HEK293 (cell line): Measurements from ENCODE around the gene PLA2G5.

Source experiments
- CTCF ChIA-PET: fragments of 350-600 bp; formaldehyde crosslinking; extraction: SDS; loops from one replicate; lab custom pipeline; 2021; ENCODE audit warnings: antibody characterized with exemption; lab: Yijun Ruan, JAX
- POLR2A ChIA-PET: fragments of 300-600 bp; formaldehyde crosslinking; extraction: SDS; loops from one replicate; lab custom pipeline; 2020; ENCODE audit warnings: antibody characterized with exemption, inconsistent platforms; lab: Yijun Ruan, JAX
- H3K27ac ChIP-seq: fragments of 200-500 bp; sonication (Bioruptor generic); 2 replicates; pipeline ENCODE4 v1.5.1; 2014; ENCODE audit warnings: low read depth, low read length, control low read depth, inconsistent platforms; ENCODE audit errors: extremely low read depth
- H3K36me3 ChIP-seq, 2 experiments: fragments of 200-500 bp in 1 of 2; sonication (Bioruptor generic) in 1 of 2; 1 replicate in 1 of 2; 2 replicates in 1 of 2; pipeline ENCODE4 v1.5.1; 2014 to 2017; ENCODE audit warnings: inconsistent platforms in 2 of 2, low read length in 2 of 2; ENCODE audit not compliant: control insufficient read depth in 2 of 2, insufficient read depth in 1 of 2
- H3K4me1 ChIP-seq: fragments of 200-500 bp; sonication (Bioruptor generic); 2 replicates; pipeline ENCODE4 v1.5.1; 2014; ENCODE audit warnings: mild to moderate bottlenecking, low read length, inconsistent platforms; ENCODE audit not compliant: control insufficient read depth, insufficient read depth
- H3K4me3 ChIP-seq: 2 replicates; pipeline ENCODE4 v1.5.1; 2011; ENCODE audit warnings: low read depth, mild to moderate bottlenecking, control low read depth, low read length, moderate library complexity
- H3K9me3 ChIP-seq: fragments of 200-500 bp; sonication (Bioruptor generic); 2 replicates; pipeline ENCODE4 v1.5.1; 2014; ENCODE audit warnings: low read depth, low read length, inconsistent platforms; ENCODE audit not compliant: control insufficient read depth, insufficient read depth
- SP7 ChIP-seq: fragments of 450-650 bp; formaldehyde crosslinking; IDR thresholded peaks from 2 replicates; pipeline ENCODE4 v1.5.1; 2016; ENCODE audit warnings: missing biosample characterization, missing genetic modification characterization
- ZFHX2 ChIP-seq: fragments of 450-650 bp; formaldehyde crosslinking; conservative IDR thresholded peaks from 2 replicates; pipeline ENCODE4 v1.5.1; 2016; ENCODE audit warnings: missing biosample characterization, missing genetic modification characterization
- ZNF114 ChIP-seq: fragments of 450-650 bp; formaldehyde crosslinking; IDR thresholded peaks from 2 replicates; pipeline ENCODE4 v1.5.0; 2017; ENCODE audit warnings: missing biosample characterization, missing genetic modification characterization
- ZNF132 ChIP-seq: fragments of 450-650 bp; formaldehyde crosslinking; IDR thresholded peaks from 2 replicates; pipeline ENCODE4 v1.5.1; 2017; ENCODE audit warnings: missing biosample characterization, missing genetic modification characterization, borderline replicate concordance
- ZNF157 ChIP-seq: fragments of 450-650 bp; formaldehyde crosslinking; IDR thresholded peaks from 2 replicates; pipeline ENCODE4 v1.5.1; 2016; ENCODE audit warnings: missing biosample characterization, missing genetic modification characterization
- ZNF2 ChIP-seq: fragments of 450-650 bp; formaldehyde crosslinking; IDR thresholded peaks from 2 replicates; pipeline ENCODE4 v1.5.1; 2016; ENCODE audit warnings: missing biosample characterization, missing genetic modification characterization
- ZNF341 ChIP-seq: fragments of 450-650 bp; formaldehyde crosslinking; IDR thresholded peaks from 2 replicates; pipeline ENCODE4; 2016; ENCODE audit warnings: low read depth, missing biosample characterization, missing genetic modification characterization
- ZNF600 ChIP-seq: fragments of 450-650 bp; formaldehyde crosslinking; IDR thresholded peaks from 2 replicates; pipeline ENCODE4 v1.5.1; 2016; ENCODE audit warnings: missing biosample characterization, missing genetic modification characterization
- ZNF610 ChIP-seq: fragments of 450-650 bp; formaldehyde crosslinking; IDR thresholded peaks from 2 replicates; pipeline ENCODE4 v1.5.1; 2016; ENCODE audit warnings: missing biosample characterization, missing genetic modification characterization, borderline replicate concordance
- ZNF621 ChIP-seq: fragments of 450-650 bp; formaldehyde crosslinking; IDR thresholded peaks from 2 replicates; pipeline ENCODE4 v1.5.1; 2017; ENCODE audit warnings: missing biosample characterization, missing genetic modification characterization
- ZNF654 ChIP-seq: fragments of 450-650 bp; formaldehyde crosslinking; IDR thresholded peaks from 2 replicates; pipeline ENCODE4 v1.5.1; 2016; ENCODE audit warnings: low read depth, missing biosample characterization, missing genetic modification characterization
- ZNF660 ChIP-seq: fragments of 450-650 bp; IDR thresholded peaks from 2 replicates; pipeline ENCODE4 v1.5.1; 2018; ENCODE audit warnings: missing biosample characterization, mild to moderate bottlenecking, missing genetic modification characterization
- ZNF837 ChIP-seq: fragments of 450-650 bp; formaldehyde crosslinking; IDR thresholded peaks from 2 replicates; pipeline ENCODE4 v1.5.1; 2016; ENCODE audit warnings: missing biosample characterization, missing genetic modification characterization
- TF ChIP-seq, protein P1 (sequence below): fragments of 450-650 bp; formaldehyde crosslinking; IDR thresholded peaks from 2 replicates; pipeline ENCODE4 v1.5.1; 2016; ENCODE audit warnings: missing biosample characterization, missing genetic modification characterization
- TF ChIP-seq, protein P2 (sequence below): fragments of 450-650 bp; formaldehyde crosslinking; IDR thresholded peaks from 2 replicates; pipeline ENCODE4 v1.5.1; 2016; ENCODE audit warnings: missing biosample characterization, missing genetic modification characterization
- TF ChIP-seq, protein P3 (sequence below): IDR thresholded peaks from 2 replicates; pipeline ENCODE4 v1.6.1; 2011; ENCODE audit warnings: mild to moderate bottlenecking, low read depth, low read length, borderline replicate concordance
- TF ChIP-seq, protein P4 (sequence below): fragments of 450-650 bp; formaldehyde crosslinking; IDR thresholded peaks from 2 replicates; pipeline ENCODE4 v1.5.1; 2016; ENCODE audit warnings: missing biosample characterization, missing genetic modification characterization
- TF ChIP-seq, protein P5 (sequence below): fragments of 450-650 bp; formaldehyde crosslinking; IDR thresholded peaks from 2 replicates; pipeline ENCODE4 v1.5.1; 2016; ENCODE audit warnings: missing biosample characterization, missing genetic modification characterization
- TF ChIP-seq, protein P6 (sequence below): fragments of 450-650 bp; formaldehyde crosslinking; IDR thresholded peaks from 2 replicates; pipeline ENCODE4 v1.5.1; 2016; ENCODE audit warnings: missing biosample characterization, missing genetic modification characterization

The PLA2G5 gene

DNA sequence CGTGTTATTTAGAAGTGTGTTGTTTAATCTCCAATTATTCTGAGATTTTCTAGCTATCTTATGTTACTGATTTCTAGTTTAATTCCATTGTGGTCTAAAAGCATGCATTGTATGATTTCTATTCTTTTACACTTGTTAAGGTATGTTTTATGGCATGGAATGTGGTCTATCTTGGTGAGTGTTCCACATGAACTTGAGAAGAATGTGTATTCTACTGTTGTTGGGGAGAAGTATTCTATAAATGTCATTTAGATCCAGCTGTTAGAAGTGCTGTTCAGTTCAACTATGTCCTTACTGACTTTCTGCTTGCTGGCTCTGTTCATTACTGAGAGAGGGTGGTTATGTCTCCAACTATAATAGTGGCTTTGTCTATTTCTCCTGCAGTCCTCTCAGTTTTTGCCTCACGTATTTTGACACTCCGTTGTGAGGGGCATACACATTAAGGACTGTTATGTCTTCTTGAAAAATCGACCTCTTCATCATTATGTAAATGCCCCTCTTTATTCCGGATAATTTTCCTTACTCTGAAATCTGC, 12.0 kb upstream of the PLA2G5 start (continued):
- TF ChIP-seq ZNF2 (no peak), ZNF610 (tag by site-specific recombination) (no peak), ZNF654 (tag by site-specific recombination) (no peak), ZNF600 (tag by site-specific recombination) (no peak)
- TF ChIP-seq, protein P1, sequence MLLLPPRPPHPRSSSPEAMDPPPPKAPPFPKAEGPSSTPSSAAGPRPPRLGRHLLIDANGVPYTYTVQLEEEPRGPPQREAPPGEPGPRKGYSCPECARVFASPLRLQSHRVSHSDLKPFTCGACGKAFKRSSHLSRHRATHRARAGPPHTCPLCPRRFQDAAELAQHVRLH (tag by site-specific recombination) = no peak
- TF ChIP-seq, protein P2, sequence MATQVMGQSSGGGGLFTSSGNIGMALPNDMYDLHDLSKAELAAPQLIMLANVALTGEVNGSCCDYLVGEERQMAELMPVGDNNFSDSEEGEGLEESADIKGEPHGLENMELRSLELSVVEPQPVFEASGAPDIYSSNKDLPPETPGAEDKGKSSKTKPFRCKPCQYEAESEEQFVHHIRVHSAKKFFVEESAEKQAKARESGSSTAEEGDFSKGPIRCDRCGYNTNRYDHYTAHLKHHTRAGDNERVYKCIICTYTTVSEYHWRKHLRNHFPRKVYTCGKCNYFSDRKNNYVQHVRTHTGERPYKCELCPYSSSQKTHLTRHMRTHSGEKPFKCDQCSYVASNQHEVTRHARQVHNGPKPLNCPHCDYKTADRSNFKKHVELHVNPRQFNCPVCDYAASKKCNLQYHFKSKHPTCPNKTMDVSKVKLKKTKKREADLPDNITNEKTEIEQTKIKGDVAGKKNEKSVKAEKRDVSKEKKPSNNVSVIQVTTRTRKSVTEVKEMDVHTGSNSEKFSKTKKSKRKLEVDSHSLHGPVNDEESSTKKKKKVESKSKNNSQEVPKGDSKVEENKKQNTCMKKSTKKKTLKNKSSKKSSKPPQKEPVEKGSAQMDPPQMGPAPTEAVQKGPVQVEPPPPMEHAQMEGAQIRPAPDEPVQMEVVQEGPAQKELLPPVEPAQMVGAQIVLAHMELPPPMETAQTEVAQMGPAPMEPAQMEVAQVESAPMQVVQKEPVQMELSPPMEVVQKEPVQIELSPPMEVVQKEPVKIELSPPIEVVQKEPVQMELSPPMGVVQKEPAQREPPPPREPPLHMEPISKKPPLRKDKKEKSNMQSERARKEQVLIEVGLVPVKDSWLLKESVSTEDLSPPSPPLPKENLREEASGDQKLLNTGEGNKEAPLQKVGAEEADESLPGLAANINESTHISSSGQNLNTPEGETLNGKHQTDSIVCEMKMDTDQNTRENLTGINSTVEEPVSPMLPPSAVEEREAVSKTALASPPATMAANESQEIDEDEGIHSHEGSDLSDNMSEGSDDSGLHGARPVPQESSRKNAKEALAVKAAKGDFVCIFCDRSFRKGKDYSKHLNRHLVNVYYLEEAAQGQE (tag by site-specific recombination) = no peak
- TF ChIP-seq, protein P3, sequence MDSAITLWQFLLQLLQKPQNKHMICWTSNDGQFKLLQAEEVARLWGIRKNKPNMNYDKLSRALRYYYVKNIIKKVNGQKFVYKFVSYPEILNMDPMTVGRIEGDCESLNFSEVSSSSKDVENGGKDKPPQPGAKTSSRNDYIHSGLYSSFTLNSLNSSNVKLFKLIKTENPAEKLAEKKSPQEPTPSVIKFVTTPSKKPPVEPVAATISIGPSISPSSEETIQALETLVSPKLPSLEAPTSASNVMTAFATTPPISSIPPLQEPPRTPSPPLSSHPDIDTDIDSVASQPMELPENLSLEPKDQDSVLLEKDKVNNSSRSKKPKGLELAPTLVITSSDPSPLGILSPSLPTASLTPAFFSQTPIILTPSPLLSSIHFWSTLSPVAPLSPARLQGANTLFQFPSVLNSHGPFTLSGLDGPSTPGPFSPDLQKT = no peak

DNA sequence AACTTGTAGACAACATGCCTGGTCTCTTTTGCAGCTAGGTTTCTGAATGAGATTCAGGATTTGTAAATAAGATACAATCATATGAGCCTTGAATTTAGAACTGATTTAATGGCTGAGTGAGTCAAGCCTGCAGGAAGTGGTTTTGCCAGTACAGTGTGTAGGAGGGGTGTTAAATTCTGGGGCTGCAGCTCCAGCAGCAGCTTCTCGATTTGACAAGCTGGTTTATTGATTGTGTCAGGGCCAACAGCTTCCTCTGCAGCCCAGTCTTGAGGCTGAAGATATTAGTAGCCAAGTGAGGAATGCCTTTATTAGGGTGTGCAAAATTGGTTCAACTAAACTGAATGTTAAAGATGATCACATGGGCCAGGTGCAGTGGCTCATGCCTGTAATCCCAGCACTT, 11.5 kb upstream of the PLA2G5 start:
- H3K27ac ChIP-seq = no peak overlapping the region
- no peaks in the 10 kb centered on the region for H3K4me1 ChIP-seq
- no peak overlapping the region for H3K4me3 ChIP-seq
- POLR2A ChIA-PET = no interaction called here
- 0 out of 2 replicates have a peak, but pooled peaks have one; percentile 8 for TF ChIP-seq ZFHX2 (tag by site-specific recombination)
- TF ChIP-seq ZNF132 (tag by site-specific recombination) = no peak
- CTCF ChIA-PET = interaction anchor here (0.6 to 0.7 kb wide), 2 partner anchors 303 to 715 kb away, joined by 3 read pairs; no protein-coding TSS in a partner anchor
- no peaks in the 10 kb centered on the region for H3K9me3 ChIP-seq
- H3K36me3 ChIP-seq = no peaks in the 10 kb centered on the region

DNA sequence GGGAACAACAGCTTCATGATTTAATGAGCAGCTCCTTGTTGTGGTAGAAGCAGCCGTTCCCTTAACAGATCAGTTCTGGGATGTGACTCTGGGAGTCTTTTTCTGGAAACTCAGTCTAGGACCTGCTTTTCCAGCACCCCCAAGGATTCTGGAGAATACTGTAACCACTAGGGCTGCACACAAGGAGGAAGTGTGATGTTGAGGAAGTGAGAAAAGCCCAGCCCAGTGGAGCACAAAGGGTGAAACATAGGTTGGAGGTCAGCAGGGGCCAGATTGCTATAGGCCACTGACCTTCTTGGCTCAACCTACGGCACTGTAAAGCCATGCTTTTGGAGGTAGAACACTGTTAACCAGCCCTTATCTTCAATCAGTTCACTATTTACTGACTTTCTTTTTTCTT, 10.1 kb upstream of the PLA2G5 start:
- Histone ChIP-seq H3K27ac (no peak overlapping the region), H3K4me1 (no peaks in the 10 kb centered on the region), H3K36me3 (no peaks in the 10 kb centered on the region), H3K4me3 (no peak overlapping the region), H3K9me3 (no peaks in the 10 kb centered on the region)
- CTCF ChIA-PET = no interaction called here
- POLR2A ChIA-PET = no interaction called here
- TF ChIP-seq ZNF114 (tag by site-specific recombination) (no peak), ZNF157 (tag by site-specific recombination) (no peak), SP7 (tag by site-specific recombination) (no peak), ZNF341 (tag by site-specific recombination) (no peak), ZNF660 (tag by site-specific recombination) (no peak), ZNF837 (no peak), ZNF621 (tag by site-specific recombination) (no peak)
- TF ChIP-seq, protein P4, sequence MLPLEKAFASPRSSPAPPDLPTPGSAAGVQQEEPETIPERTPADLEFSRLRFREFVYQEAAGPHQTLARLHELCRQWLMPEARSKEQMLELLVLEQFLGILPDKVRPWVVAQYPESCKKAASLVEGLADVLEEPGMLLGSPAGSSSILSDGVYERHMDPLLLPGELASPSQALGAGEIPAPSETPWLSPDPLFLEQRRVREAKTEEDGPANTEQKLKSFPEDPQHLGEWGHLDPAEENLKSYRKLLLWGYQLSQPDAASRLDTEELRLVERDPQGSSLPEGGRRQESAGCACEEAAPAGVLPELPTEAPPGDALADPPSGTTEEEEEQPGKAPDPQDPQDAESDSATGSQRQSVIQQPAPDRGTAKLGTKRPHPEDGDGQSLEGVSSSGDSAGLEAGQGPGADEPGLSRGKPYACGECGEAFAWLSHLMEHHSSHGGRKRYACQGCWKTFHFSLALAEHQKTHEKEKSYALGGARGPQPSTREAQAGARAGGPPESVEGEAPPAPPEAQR (tag by site-specific recombination) = no peak
- TF ChIP-seq, protein P5, sequence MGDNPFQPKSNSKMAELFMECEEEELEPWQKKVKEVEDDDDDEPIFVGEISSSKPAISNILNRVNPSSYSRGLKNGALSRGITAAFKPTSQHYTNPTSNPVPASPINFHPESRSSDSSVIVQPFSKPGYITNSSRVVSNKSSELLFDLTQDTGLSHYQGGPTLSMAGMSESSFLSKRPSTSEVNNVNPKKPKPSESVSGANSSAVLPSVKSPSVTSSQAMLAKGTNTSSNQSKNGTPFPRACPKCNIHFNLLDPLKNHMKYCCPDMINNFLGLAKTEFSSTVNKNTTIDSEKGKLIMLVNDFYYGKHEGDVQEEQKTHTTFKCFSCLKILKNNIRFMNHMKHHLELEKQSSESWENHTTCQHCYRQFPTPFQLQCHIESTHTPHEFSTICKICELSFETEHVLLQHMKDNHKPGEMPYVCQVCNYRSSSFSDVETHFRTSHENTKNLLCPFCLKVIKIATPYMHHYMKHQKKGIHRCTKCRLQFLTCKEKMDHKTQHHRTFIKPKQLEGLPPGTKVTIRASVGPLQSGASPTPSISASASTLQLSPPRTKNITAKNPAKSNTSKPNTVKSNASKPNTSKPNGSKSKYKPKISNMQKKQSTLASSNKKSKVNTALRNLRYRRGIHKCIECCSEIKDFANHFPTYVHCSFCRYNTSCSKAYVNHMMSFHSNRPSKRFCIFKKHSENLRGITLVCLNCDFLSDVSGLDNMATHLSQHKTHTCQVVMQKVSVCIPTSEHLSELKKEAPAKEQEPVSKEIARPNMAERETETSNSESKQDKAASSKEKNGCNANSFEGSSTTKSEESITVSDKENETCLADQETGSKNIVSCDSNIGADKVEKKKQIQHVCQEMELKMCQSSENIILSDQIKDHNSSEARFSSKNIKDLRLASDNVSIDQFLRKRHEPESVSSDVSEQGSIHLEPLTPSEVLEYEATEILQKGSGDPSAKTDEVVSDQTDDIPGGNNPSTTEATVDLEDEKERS (tag by site-specific recombination) = no peak
- TF ChIP-seq, protein P6, sequence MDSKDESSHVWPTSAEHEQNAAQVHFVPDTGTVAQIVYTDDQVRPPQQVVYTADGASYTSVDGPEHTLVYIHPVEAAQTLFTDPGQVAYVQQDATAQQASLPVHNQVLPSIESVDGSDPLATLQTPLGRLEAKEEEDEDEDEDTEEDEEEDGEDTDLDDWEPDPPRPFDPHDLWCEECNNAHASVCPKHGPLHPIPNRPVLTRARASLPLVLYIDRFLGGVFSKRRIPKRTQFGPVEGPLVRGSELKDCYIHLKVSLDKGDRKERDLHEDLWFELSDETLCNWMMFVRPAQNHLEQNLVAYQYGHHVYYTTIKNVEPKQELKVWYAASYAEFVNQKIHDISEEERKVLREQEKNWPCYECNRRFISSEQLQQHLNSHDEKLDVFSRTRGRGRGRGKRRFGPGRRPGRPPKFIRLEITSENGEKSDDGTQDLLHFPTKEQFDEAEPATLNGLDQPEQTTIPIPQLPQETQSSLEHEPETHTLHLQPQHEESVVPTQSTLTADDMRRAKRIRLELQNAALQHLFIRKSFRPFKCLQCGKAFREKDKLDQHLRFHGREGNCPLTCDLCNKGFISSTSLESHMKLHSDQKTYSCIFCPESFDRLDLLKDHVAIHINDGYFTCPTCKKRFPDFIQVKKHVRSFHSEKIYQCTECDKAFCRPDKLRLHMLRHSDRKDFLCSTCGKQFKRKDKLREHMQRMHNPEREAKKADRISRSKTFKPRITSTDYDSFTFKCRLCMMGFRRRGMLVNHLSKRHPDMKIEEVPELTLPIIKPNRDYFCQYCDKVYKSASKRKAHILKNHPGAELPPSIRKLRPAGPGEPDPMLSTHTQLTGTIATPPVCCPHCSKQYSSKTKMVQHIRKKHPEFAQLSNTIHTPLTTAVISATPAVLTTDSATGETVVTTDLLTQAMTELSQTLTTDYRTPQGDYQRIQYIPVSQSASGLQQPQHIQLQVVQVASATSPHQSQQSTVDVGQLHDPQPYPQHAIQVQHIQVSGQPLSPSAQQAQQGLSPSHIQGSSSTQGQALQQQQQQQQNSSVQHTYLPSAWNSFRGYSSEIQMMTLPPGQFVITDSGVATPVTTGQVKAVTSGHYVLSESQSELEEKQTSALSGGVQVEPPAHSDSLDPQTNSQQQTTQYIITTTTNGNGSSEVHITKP (tag by site-specific recombination) = no peak
